Ovary (tissue), 9 donors: Measurements from ENCODE around the gene ACHE. TPM values are rescaled to one million over a fixed set of nuclear protein-coding genes. Genes with fewer than 3 reads are reported as not detected.

ENCODE experiments used
- DNase-seq, 5 donors: peaks; one replicate each; pipeline ENCODE4 v3.0.0-alpha.2; 2019 to 2020
- H3K27ac ChIP-seq, 2 donors: fragments of 200-600 bp; one replicate each; pipeline versions ENCODE4 v1.5.1 to v1.8.0; 2019 to 2022
- H3K27me3 ChIP-seq: fragments of 200-600 bp; one replicate; pipeline ENCODE4 v1.8.0; 2022
- H3K36me3 ChIP-seq: fragments of 200-600 bp; sonication (generic); one replicate; pipeline ENCODE4 v1.5.1; 2019
- H3K4me1 ChIP-seq: one replicate; pipeline ENCODE4 v1.8.1; 2013; ENCODE audit warnings: mild to moderate bottlenecking, moderate library complexity; ENCODE audit not compliant: insufficient read depth
- H3K4me3 ChIP-seq: fragments of 200-600 bp; sonication (generic); one replicate; pipeline ENCODE4 v1.5.1; 2017
- H3K9me3 ChIP-seq, 2 donors: fragments of 200-600 bp in 1 of 2; sonication (generic) in 1 of 2; one replicate each; pipeline versions ENCODE4 v1.5.1 to v1.8.1; 2013 to 2019; ENCODE audit warnings: mild to moderate bottlenecking in 1 of 2, moderate library complexity in 1 of 2
- EP300 ChIP-seq: sonication (generic); formaldehyde crosslinking; IDR thresholded peaks from one replicate; pipeline ENCODE4 v1.6.1; 2017; ENCODE audit warnings: antibody characterized with exemption
- POLR2A ChIP-seq: fragments of 450-650 bp; IDR thresholded peaks from one replicate; pipeline ENCODE4 v1.6.1; 2017; ENCODE audit warnings: antibody characterized with exemption, mild to moderate bottlenecking, moderate library complexity
- WGBS, 3 donors: extraction: QIAGEN DNeasy Blood & Tissue Kit in 1 of 3; methylation state at CpG; one replicate each; pipeline versions ENCODE4 v1.1.5 to v1.1.7; 2013 to 2017; 5-methylcytosine and 5-hydroxymethylcytosine counted together
- intact Hi-C, 4 donors: fragments of 100-400 bp; cut with DNase I; formaldehyde crosslinking; loops; one replicate each; pipeline versions ENCODE4 v1.11.0 to v1.15.1; 2022 to 2023
- polyA plus RNA-seq, 2 donors: library from polyadenylated mRNA; stranded (reverse); fragments of 200-250 nt in 1 of 2; fragments of 350-450 nt in 1 of 2; fragmentation: Illumina TruSeq in 1 of 2; extraction: RNeasy Lipid Tissue Mini Kit (QIAGEN cat#74804) in 1 of 2; gene quantifications; one replicate each; pipeline ENCODE4 v1.2.3, GENCODE V29; 2013 to 2014
- total RNA-seq, 7 donors: library from RNA; depleted of rRNA in 2 of 7; stranded (reverse); fragments of >200 nt in 2 of 7; fragmentation: NEBNext Ultra II Directional in 3 of 7; extraction: Animal tissue kit (Norgen Biotek cat#: 25700) in 3 of 7; gene quantifications; one replicate each; pipeline versions ENCODE4 v1.1.0 to v1.2.4, GENCODE V29; 2016 to 2023
- TF ChIP-seq, protein P1 (sequence below), 3 donors: fragments of 450-650 bp in 2 of 3; fragments of 200-600 bp in 1 of 3; IDR thresholded peaks; one replicate each; pipeline versions ENCODE4 v1.5.1 to v1.8.0; 2016 to 2022; ENCODE audit warnings: antibody characterized with exemption in 3 of 3, mild to moderate bottlenecking in 1 of 3
- donor health status: DM: no; HTN: no; CAD: no; lungs with moderate emphysema.
- donor health status: DM: no; HTN: no; CAD: no.
- donor health status: Bipolar disorder and iron deficiency.
- donor health status: DM: yes; HTN: yes; CAD: no.
- donor health status: DM: no; HTN: no; CAD: no.
- donor health status: DM: yes; HTN: yes; CAD: no.

The ACHE gene
- total and polyA plus RNA-seq, 9 donors: 0.37 to 15.3 (median 4.3) TPM

DNA sequence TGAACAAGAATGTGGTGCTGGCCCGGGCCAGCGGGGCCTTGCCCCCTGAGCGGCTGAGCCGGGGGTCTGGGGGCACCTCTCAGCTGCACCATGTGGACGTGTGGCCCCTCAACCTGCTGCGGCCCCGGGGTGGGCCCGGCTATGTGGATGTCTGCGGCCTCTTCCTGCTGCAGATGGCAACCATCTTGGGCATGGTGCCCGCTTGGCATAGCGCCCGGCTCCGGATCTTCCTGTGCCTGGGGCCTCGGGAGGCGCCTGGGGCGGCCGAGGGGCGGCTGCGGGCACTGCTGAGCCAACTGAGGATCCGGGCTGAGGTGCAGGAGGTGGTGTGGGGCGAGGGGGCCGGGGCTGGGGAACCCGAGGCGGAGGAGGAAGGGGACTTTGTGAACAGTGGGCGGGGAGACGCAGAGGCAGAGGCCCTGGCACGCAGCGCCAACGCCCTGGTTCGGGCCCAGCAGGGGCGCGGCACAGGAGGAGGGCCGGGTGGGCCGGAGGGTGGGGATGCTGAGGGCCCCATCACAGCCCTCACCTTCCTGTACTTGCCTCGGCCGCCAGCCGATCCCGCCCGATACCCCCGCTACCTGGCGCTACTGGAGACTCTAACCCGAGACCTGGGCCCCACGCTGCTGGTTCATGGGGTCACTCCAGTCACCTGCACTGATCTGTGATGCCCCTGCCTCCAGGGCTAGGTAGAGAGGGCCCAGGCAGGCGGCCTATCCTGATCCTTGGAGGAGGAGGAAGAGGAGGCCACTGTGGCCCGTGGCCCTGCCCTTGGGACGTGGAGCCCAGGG is 29.6 kb downstream of the ACHE start:
- peak overlapping the region; percentile 99 for H3K4me3 ChIP-seq
- H3K27ac ChIP-seq: peak overlapping the region; percentile 88 to 96
- no peaks in the 10 kb centered on the region for H3K36me3 ChIP-seq
- DNase-seq: peak; percentile 63 to 86 (median 85)
- peaks cover 10% of the 10 kb centered on the region for H3K4me1 ChIP-seq
- intact Hi-C loops: loop anchor here in 3 of 4 donors (10.0 kb wide), 2 partner anchors 161 to 391 kb away; partner anchors contain the start of genes TSC22D4 (in 2 of the 3) and POP7 (in 1 of the 3)
- 61 to 83% (median 73%) methylated on average over 28 to 46 of the region's 46 CpGs for WGBS, 3 donors
- TF ChIP-seq EP300 (no peak), POLR2A (no peak)
- TF ChIP-seq, protein P1, sequence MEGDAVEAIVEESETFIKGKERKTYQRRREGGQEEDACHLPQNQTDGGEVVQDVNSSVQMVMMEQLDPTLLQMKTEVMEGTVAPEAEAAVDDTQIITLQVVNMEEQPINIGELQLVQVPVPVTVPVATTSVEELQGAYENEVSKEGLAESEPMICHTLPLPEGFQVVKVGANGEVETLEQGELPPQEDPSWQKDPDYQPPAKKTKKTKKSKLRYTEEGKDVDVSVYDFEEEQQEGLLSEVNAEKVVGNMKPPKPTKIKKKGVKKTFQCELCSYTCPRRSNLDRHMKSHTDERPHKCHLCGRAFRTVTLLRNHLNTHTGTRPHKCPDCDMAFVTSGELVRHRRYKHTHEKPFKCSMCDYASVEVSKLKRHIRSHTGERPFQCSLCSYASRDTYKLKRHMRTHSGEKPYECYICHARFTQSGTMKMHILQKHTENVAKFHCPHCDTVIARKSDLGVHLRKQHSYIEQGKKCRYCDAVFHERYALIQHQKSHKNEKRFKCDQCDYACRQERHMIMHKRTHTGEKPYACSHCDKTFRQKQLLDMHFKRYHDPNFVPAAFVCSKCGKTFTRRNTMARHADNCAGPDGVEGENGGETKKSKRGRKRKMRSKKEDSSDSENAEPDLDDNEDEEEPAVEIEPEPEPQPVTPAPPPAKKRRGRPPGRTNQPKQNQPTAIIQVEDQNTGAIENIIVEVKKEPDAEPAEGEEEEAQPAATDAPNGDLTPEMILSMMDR (IDR thresholded peaks at IDR 0.05): no peak
- no peaks in the 10 kb centered on the region for H3K9me3 ChIP-seq
- H3K27me3 ChIP-seq: no peaks in the 10 kb centered on the region

DNA sequence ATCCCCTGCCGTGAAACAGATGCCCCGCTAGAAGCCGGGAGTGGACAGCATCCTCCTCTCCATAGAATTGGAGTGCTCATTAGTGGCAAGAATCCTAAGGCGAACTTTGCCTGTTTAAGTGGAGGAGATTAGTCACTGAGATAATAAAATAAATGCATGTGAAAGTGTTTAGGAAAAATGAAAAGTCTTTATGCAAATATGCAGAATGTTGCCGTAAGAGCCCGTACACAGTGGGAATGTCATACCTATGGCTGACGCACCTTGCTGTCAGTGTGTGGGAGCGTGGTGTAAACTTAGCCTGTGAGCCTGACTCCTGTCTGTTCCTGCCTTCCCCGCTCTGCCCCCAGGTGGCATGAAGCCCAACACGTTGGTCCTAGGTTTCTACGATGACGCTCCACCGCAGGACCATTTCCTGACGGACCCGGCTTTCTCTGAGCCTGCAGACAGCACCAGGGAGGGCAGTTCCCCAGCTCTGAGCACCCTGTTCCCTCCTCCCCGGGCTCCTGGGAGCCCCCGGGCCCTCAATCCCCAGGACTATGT is 30.2 kb downstream of the ACHE start:
- H3K4me3 ChIP-seq: no peak overlapping the region
- H3K27me3 ChIP-seq: no peaks in the 10 kb centered on the region
- H3K36me3 ChIP-seq: no peaks in the 10 kb centered on the region
- H3K27ac ChIP-seq: peak overlapping the region; percentile 88 to 96
- intact Hi-C loops: loop anchor here in 3 of 4 donors (10.0 kb wide), 2 partner anchors 161 to 391 kb away; partner anchors contain the start of genes TSC22D4 (in 2 of the 3) and POP7 (in 1 of the 3)
- peaks cover 10% of the 10 kb centered on the region for H3K4me1 ChIP-seq
- DNase-seq: no peak
- H3K9me3 ChIP-seq: no peaks in the 10 kb centered on the region
- TF ChIP-seq, protein P1 (IDR thresholded peaks at IDR 0.05): no peak
- TF ChIP-seq EP300: no peak
- no peak for TF ChIP-seq POLR2A
- 84 to 89% (median 86%) methylated on average over 17 of the region's 17 CpGs for WGBS, 3 donors

DNA sequence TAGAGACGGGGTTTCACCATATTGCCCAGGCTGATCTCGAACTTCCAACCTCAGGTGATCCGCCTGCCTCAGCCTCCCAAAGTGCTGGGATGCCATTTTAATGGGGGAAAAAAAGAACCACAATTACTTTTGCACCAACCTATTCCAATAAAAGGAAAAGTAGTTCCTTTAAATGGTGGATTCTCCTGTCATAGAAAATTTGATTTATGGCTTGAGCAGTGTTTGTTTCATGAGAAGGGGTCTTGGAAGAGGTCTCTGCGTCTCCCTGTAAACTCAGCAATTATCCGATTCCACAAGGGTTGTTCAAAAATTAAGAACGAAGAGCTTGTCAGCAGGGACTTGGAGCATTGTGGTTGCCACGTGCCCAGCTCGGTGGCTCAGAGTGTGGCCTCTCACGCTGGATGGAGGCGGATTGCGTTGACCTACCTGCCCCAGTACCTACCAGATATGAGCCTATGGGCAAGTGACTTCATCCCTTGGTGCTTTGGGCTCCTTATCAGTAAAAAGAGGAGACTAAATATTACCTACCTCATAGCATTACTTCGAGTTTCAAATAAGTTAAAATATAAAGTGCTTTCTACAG is 31.3 kb downstream of the ACHE start:
- intact Hi-C loops: loop anchor here in 3 of 4 donors (10.0 kb wide), 2 partner anchors 160 to 390 kb away; partner anchors contain the start of genes TSC22D4 (in 2 of the 3) and POP7 (in 1 of the 3)
- no peaks in the 10 kb centered on the region for H3K9me3 ChIP-seq
- no peaks in the 10 kb centered on the region for H3K36me3 ChIP-seq
- no peaks in the 10 kb centered on the region for H3K27me3 ChIP-seq
- H3K4me3 ChIP-seq: no peak overlapping the region
- H3K4me1 ChIP-seq: peaks cover 10% of the 10 kb centered on the region
- H3K27ac ChIP-seq: no peak overlapping the region
- TF ChIP-seq POLR2A (no peak), EP300 (no peak)
- TF ChIP-seq, protein P1 (IDR thresholded peaks at IDR 0.05): no peak
- 88 to 91% (median 90%) methylated on average over 12 of the region's 12 CpGs for WGBS, 3 donors
- no peak for DNase-seq

DNA sequence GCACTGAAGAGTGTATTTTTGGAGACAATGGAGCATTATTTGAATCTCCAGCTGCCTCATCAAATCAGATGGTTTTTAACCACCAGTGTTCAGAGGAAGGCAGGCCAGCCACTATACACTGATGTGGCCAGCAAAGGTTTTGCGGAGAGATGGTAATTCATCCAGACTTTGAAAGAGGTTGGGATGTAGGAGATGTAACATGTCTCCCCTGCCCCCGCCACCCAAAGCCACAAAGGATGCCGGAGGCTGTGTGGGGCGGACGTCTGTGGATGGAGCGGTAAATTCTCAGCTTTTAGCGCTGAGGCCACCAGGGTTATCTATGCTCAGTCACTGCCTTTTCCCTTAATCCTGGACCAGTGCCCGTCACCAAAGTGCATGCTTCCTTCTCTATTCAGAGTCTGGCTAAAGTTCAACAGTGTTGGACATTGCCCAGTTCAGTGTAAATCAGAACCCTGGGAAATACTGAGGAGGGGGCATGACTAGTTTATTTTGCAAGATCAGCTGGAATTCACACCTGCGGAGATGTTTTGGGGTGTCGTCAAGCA is 32.2 kb downstream of the ACHE start:
- 63 to 74% (median 65%) methylated on average over 10 of the region's 10 CpGs for WGBS, 3 donors
- no peak overlapping the region for H3K4me3 ChIP-seq
- H3K27me3 ChIP-seq: no peaks in the 10 kb centered on the region
- intact Hi-C loops: loop anchor here in 3 of 4 donors (10.0 kb wide), 2 partner anchors 159 to 389 kb away; partner anchors contain the start of genes TSC22D4 (in 2 of the 3) and POP7 (in 1 of the 3)
- no peak for DNase-seq
- H3K9me3 ChIP-seq: no peaks in the 10 kb centered on the region
- peaks cover 10% of the 10 kb centered on the region for H3K4me1 ChIP-seq
- H3K36me3 ChIP-seq: no peaks in the 10 kb centered on the region
- TF ChIP-seq, protein P1 (IDR thresholded peaks at IDR 0.05): no peak
- TF ChIP-seq EP300 (no peak), POLR2A (no peak)
- H3K27ac ChIP-seq: no peak overlapping the region
